Astrocyte (in vitro differentiated cells and primary cell): ENCODE data around the gene CAPS2. TPM values are rescaled to one million over a fixed set of nuclear protein-coding genes. Genes with fewer than 3 reads are reported as not detected.

ENCODE experiments used
- DNase-seq: peaks from one replicate; pipeline ENCODE4 v3.0.0-alpha.2; 2010; ENCODE audit warnings: low read depth
- FAIRE-seq: peaks from 2 replicates; lab custom pipeline; 2011; peaks lifted over from hg19 to GRCh38; lab: Jason Lieb, UNC
- H2AFZ ChIP-seq: 2 replicates; pipeline ENCODE4 v1.6.0; 2012; ENCODE audit warnings: low read depth, low read length, inconsistent platforms
- H3K27ac ChIP-seq: 2 replicates; pipeline ENCODE4 v1.5.1; 2011; ENCODE audit warnings: low read depth, low read length, inconsistent platforms
- H3K27me3 ChIP-seq: 2 replicates; pipeline ENCODE4 v1.6.0; 2011; ENCODE audit warnings: low read length, inconsistent platforms; ENCODE audit not compliant: insufficient read depth
- H3K36me3 ChIP-seq: 2 replicates; pipeline ENCODE4 v1.5.1; 2011; ENCODE audit warnings: low read length, inconsistent platforms; ENCODE audit not compliant: insufficient read depth
- H3K4me1 ChIP-seq: 2 replicates; pipeline ENCODE4 v1.5.1; 2011; ENCODE audit warnings: low read length, inconsistent platforms; ENCODE audit not compliant: insufficient read depth
- H3K4me2 ChIP-seq: 2 replicates; pipeline ENCODE4 v1.6.0; 2012; ENCODE audit warnings: low read length, inconsistent platforms
- H3K4me3 ChIP-seq: 2 replicates; pipeline ENCODE4 v1.5.1; 2011; ENCODE audit warnings: low read depth, mild to moderate bottlenecking, low read length, inconsistent platforms; ENCODE audit not compliant: insufficient read depth
- H3K79me2 ChIP-seq: 2 replicates; pipeline ENCODE4 v1.6.0; 2012; ENCODE audit warnings: mild to moderate bottlenecking, low read length, inconsistent platforms; ENCODE audit not compliant: insufficient read depth
- H3K9ac ChIP-seq: 2 replicates; pipeline ENCODE4 v1.6.0; 2012; ENCODE audit warnings: mild to moderate bottlenecking, low read length, inconsistent platforms
- H3K9me3 ChIP-seq: 2 replicates; pipeline ENCODE4 v1.5.1; 2012; ENCODE audit warnings: low read depth, mild to moderate bottlenecking, low read length, inconsistent platforms; ENCODE audit not compliant: insufficient read depth
- H4K20me1 ChIP-seq: 2 replicates; pipeline ENCODE4 v1.6.0; 2012; ENCODE audit warnings: low read length, inconsistent platforms; ENCODE audit not compliant: insufficient read depth
- H3K27ac Mint-ChIP-seq: one replicate; pipeline ENCODE4 v1.8.0; 2021; ENCODE audit warnings: mild to moderate bottlenecking, mixed read lengths; ENCODE audit not compliant: unreplicated experiment
- H3K27me3 Mint-ChIP-seq: one replicate; pipeline ENCODE4 v1.8.0; 2021; ENCODE audit warnings: low read depth, mixed read lengths; ENCODE audit not compliant: unreplicated experiment
- H3K36me3 Mint-ChIP-seq: one replicate; pipeline ENCODE4 v1.8.0; 2021; ENCODE audit warnings: low read depth, mixed read lengths; ENCODE audit not compliant: unreplicated experiment
- H3K4me1 Mint-ChIP-seq: one replicate; pipeline ENCODE4 v1.8.0; 2021; ENCODE audit warnings: low read depth, mixed read lengths; ENCODE audit not compliant: unreplicated experiment
- H3K4me3 Mint-ChIP-seq: one replicate; pipeline ENCODE4 v1.8.0; 2021; ENCODE audit warnings: mild to moderate bottlenecking, moderate library complexity, mixed read lengths; ENCODE audit not compliant: unreplicated experiment
- H3K9me3 Mint-ChIP-seq: one replicate; pipeline ENCODE4 v1.8.0; 2021; ENCODE audit warnings: mild to moderate bottlenecking, mixed read lengths; ENCODE audit not compliant: unreplicated experiment
- EZH2 ChIP-seq: IDR thresholded peaks from 2 replicates; pipeline ENCODE4 v1.6.1; 2012; ENCODE audit warnings: mild to moderate bottlenecking, low read length, inconsistent platforms; ENCODE audit not compliant: insufficient read depth
- total RNA-seq: library from RNA; stranded (reverse); gene quantifications from 2 replicates; pipeline ENCODE4 v1.2.1, GENCODE V29; 2021
- TF ChIP-seq, protein P1 (sequence below): IDR thresholded peaks from 2 replicates; pipeline ENCODE4 v1.5.1; 2011; ENCODE audit warnings: low read depth, mild to moderate bottlenecking, inconsistent platforms, low read length, moderate library complexity; ENCODE audit not compliant: insufficient read depth

The CAPS2 gene
- total RNA-seq, 1 donor from 2014 or later, result 3.1 TPM

DNA sequence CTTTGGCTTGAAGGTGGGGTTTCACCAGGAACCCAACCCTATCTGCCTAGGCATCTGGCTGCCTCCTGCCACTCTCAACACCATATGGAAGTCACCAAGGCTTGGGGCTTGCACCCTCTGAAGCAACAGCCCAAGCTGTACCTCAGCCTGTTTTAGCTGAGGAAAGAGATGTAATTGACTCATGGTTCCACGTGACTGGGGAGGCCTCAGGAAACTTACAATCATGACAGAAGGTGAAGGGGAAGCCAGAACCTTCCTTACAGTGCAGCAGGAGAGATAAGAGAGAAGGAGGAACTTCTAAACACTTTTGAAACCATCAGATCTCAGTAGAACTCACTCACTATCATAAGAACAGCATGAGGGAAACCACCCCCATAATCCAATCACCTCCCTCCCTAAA, 31.3 kb upstream of the CAPS2 start:
- Mint-ChIP-seq H3K4me1 (peaks cover 5% of the 10 kb centered on the region), H3K27ac (no peak overlapping the region), H3K27me3 (no peaks in the 10 kb centered on the region), H3K9me3 (peaks cover 2% of the 10 kb centered on the region), H3K36me3 (no peaks in the 10 kb centered on the region), H3K4me3 (no peak overlapping the region)
- Histone ChIP-seq H3K9ac (no peak overlapping the region), H2AFZ (no peak overlapping the region), H3K9me3 (no peaks in the 10 kb centered on the region), H3K36me3 (no peaks in the 10 kb centered on the region), H3K79me2 (no peaks in the 10 kb centered on the region), H4K20me1 (no peaks in the 10 kb centered on the region), H3K4me1 (peaks cover 4% of the 10 kb centered on the region), H3K4me2 (no peak overlapping the region), H3K4me3 (no peak overlapping the region), H3K27me3 (no peaks in the 10 kb centered on the region), H3K27ac (no peak overlapping the region)
- DNase-seq (no peak), FAIRE-seq (peak; percentile 39)
- no peak for TF ChIP-seq EZH2
- TF ChIP-seq, protein P1, sequence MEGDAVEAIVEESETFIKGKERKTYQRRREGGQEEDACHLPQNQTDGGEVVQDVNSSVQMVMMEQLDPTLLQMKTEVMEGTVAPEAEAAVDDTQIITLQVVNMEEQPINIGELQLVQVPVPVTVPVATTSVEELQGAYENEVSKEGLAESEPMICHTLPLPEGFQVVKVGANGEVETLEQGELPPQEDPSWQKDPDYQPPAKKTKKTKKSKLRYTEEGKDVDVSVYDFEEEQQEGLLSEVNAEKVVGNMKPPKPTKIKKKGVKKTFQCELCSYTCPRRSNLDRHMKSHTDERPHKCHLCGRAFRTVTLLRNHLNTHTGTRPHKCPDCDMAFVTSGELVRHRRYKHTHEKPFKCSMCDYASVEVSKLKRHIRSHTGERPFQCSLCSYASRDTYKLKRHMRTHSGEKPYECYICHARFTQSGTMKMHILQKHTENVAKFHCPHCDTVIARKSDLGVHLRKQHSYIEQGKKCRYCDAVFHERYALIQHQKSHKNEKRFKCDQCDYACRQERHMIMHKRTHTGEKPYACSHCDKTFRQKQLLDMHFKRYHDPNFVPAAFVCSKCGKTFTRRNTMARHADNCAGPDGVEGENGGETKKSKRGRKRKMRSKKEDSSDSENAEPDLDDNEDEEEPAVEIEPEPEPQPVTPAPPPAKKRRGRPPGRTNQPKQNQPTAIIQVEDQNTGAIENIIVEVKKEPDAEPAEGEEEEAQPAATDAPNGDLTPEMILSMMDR, result no peak

DNA sequence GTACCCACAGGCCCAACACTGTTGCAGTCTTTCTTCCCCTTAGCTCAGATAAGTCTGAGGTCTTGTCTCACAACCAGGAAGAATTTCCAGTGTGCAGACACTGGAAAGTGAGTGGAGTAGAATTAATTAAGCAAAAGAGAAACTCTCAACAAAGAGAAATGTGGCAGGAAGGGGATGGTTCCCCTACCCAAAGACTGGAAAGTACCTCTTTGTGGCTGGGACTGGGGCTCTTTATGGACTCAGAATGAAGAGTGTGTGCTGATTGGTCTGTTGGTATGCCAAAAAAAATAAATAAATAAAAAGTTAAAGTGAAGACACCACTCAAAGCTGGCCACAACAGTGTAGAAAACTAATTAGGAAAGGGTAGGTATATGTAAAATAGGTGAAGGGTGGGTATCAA, 30.8 kb upstream of the CAPS2 start:
- Mint-ChIP-seq H3K36me3 (no peaks in the 10 kb centered on the region), H3K27ac (no peak overlapping the region), H3K4me1 (no peaks in the 10 kb centered on the region), H3K9me3 (peaks cover 2% of the 10 kb centered on the region), H3K27me3 (no peaks in the 10 kb centered on the region), H3K4me3 (no peak overlapping the region)
- H3K27ac ChIP-seq, result no peak overlapping the region
- no peaks in the 10 kb centered on the region for H3K79me2 ChIP-seq
- FAIRE-seq (no peak), DNase-seq (no peak)
- H3K36me3 ChIP-seq, result no peaks in the 10 kb centered on the region
- H3K27me3 ChIP-seq, result no peaks in the 10 kb centered on the region
- H3K4me1 ChIP-seq, result no peaks in the 10 kb centered on the region
- TF ChIP-seq, protein P1, result no peak
- TF ChIP-seq EZH2, result no peak
- H3K9me3 ChIP-seq, result no peaks in the 10 kb centered on the region
- H3K4me3 ChIP-seq, result no peak overlapping the region
- no peaks in the 10 kb centered on the region for H4K20me1 ChIP-seq
- H3K4me2 ChIP-seq, result no peak overlapping the region
- H2AFZ ChIP-seq, result no peak overlapping the region
- H3K9ac ChIP-seq, result no peak overlapping the region

DNA sequence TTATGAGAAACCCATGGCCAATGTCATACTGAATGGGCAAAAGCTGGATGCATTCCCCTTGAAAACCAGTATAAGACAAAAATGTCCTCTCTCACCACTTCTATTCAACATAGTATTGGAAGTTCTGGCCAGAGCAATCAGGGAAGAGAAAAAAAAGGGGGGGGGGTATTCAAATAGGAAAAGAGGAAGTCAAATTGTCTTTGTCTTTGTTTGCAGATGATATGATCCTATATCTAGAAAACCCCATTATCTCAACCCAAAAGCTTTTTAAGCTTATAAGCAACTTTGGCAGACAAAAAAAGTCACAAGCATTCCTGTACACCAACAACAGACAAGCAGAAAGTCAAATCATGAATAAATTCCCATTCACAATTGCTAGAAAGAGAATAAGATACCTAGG, 23.9 kb upstream of the CAPS2 start:
- H3K27ac ChIP-seq, result no peak overlapping the region
- H3K9ac ChIP-seq, result no peak overlapping the region
- TF ChIP-seq EZH2, result no peak
- TF ChIP-seq, protein P1, result no peak
- Mint-ChIP-seq H3K9me3 (peaks cover 15% of the 10 kb centered on the region), H3K27ac (no peak overlapping the region), H3K27me3 (no peaks in the 10 kb centered on the region), H3K36me3 (no peaks in the 10 kb centered on the region), H3K4me3 (no peak overlapping the region), H3K4me1 (no peaks in the 10 kb centered on the region)
- no peaks in the 10 kb centered on the region for H3K36me3 ChIP-seq
- H3K4me1 ChIP-seq, result no peaks in the 10 kb centered on the region
- H3K27me3 ChIP-seq, result no peaks in the 10 kb centered on the region
- DNase-seq, result no peak
- no peak overlapping the region for H3K4me3 ChIP-seq
- H4K20me1 ChIP-seq, result no peaks in the 10 kb centered on the region
- FAIRE-seq, result no peak
- no peak overlapping the region for H2AFZ ChIP-seq
- no peak overlapping the region for H3K4me2 ChIP-seq
- no peaks in the 10 kb centered on the region for H3K9me3 ChIP-seq
- no peaks in the 10 kb centered on the region for H3K79me2 ChIP-seq
